HG03342 (cell line): Measurements from ENCODE around the gene TMEM121.
"Not testable (repeated sequence)": the region's sequence is repeated elsewhere in the genome, so short reads cannot be mapped to it uniquely, and the experiment has no call there.

Source experiments
- ATAC-seq: cut with Tn5 transposase; IDR thresholded peaks from one replicate; pipeline ENCODE4 v1.9.1; 2021; ENCODE audit warnings: mild to moderate bottlenecking, moderate library complexity; ENCODE audit not compliant: unreplicated experiment

Gene TMEM121

GRCh38 chr14:105567164-105568103 lies 41.1 kb downstream of the TMEM121 start:
- not testable (repeated sequence) for ATAC-seq

GRCh38 chr14:105568140-105568843 lies 41.9 kb downstream of the TMEM121 start:
- not testable (repeated sequence) for ATAC-seq

- ATAC-seq, result no peak
Observed at GRCh38 chr14:105568859-105569766, 42.7 kb downstream of the TMEM121 start.

- ATAC-seq, result no peak
Observed at GRCh38 chr14:105570482-105570881, 44.1 kb downstream of the TMEM121 start.

GRCh38 chr14:105571181-105571951 lies 45.0 kb downstream of the TMEM121 start:
- not testable (repeated sequence) for ATAC-seq

- not testable (repeated sequence) for ATAC-seq
Observed at GRCh38 chr14:105572063-105572462, 45.7 kb downstream of the TMEM121 start.

GRCh38 chr14:105573841-105574240 lies 47.5 kb downstream of the TMEM121 start:
- not testable (repeated sequence) for ATAC-seq

- peak; percentile 6 for ATAC-seq
Observed at GRCh38 chr14:105574411-105574810, 48.0 kb downstream of the TMEM121 start.

- ATAC-seq, result peak; percentile 62
Observed at GRCh38 chr14:105575016-105575700, 48.8 kb downstream of the TMEM121 start.

GRCh38 chr14:105576525-105577088 lies 50.2 kb downstream of the TMEM121 start:
- ATAC-seq, result no peak

GRCh38 chr14:105577314-105577861 lies 51.0 kb downstream of the TMEM121 start:
- ATAC-seq, result no peak

GRCh38 chr14:105578070-105578469 lies 51.7 kb downstream of the TMEM121 start:
- ATAC-seq, result no peak

GRCh38 chr14:105579221-105579620 lies 52.8 kb downstream of the TMEM121 start:
- not testable (repeated sequence) for ATAC-seq
